Osteoblast (primary cell): ENCODE results near the gene WIPF1. TPM values are rescaled to one million over a fixed set of nuclear protein-coding genes. Genes with fewer than 3 reads are reported as not detected.

Experiments
- DNase-seq: peaks from one replicate; pipeline ENCODE4 v3.0.0; 2011; ENCODE audit warnings: low spot score, mixed read lengths; ENCODE audit not compliant: insufficient read length; ENCODE audit errors: missing footprints
- H2AFZ ChIP-seq: 2 replicates; pipeline ENCODE4 v1.6.0; 2011; ENCODE audit warnings: mild to moderate bottlenecking, low read length
- H3K27ac ChIP-seq: 2 replicates; pipeline ENCODE4 v1.5.1; 2011; ENCODE audit warnings: mild to moderate bottlenecking, low read depth, low read length, moderate library complexity
- H3K27me3 ChIP-seq: 2 replicates; pipeline ENCODE4 v1.6.0; 2012; ENCODE audit warnings: mild to moderate bottlenecking, control low read depth, inconsistent platforms, low read length, moderate library complexity; ENCODE audit not compliant: insufficient read depth
- H3K36me3 ChIP-seq: 2 replicates; pipeline ENCODE4 v1.5.1; 2011; ENCODE audit warnings: mild to moderate bottlenecking, low read length, control low read depth, moderate library complexity; ENCODE audit not compliant: insufficient read depth
- H3K4me1 ChIP-seq: 2 replicates; pipeline ENCODE4 v1.5.1; 2011; ENCODE audit warnings: mild to moderate bottlenecking, low read length, control low read depth, moderate library complexity; ENCODE audit not compliant: insufficient read depth
- H3K4me2 ChIP-seq: 2 replicates; pipeline ENCODE4 v1.6.0; 2011; ENCODE audit warnings: mild to moderate bottlenecking, low read length; ENCODE audit not compliant: insufficient read depth
- H3K4me3 ChIP-seq: fragments of 200-600 bp; sonication (generic); 3 replicates; pipeline ENCODE4 v1.5.1; 2012; ENCODE audit warnings: mild to moderate bottlenecking, low read length, inconsistent platforms; ENCODE audit not compliant: insufficient read depth
- H3K79me2 ChIP-seq: 2 replicates; pipeline ENCODE4 v1.6.0; 2012; ENCODE audit warnings: mild to moderate bottlenecking, low read length, control low read depth, inconsistent platforms; ENCODE audit not compliant: insufficient read depth
- H3K9me3 ChIP-seq: 2 replicates; pipeline ENCODE4 v1.5.1; 2011; ENCODE audit warnings: low read depth, low read length, control low read depth
- H4K20me1 ChIP-seq: 2 replicates; pipeline ENCODE4 v1.6.0; 2012; ENCODE audit warnings: mild to moderate bottlenecking, low read length, control low read depth; ENCODE audit not compliant: insufficient read depth
- total RNA-seq: library from RNA; depleted of rRNA; stranded (reverse); fragments of >200 nt; gene quantifications from 2 replicates; pipeline ENCODE4 v1.2.3, GENCODE V29; 2012
- TF ChIP-seq, protein P1 (sequence below): IDR thresholded peaks from 2 replicates; pipeline ENCODE4 v1.5.1; 2011; ENCODE audit warnings: mild to moderate bottlenecking, low read depth, low read length, moderate library complexity; ENCODE audit errors: extremely low read depth

Gene WIPF1
- total RNA-seq, 1 donor, result 17.7 TPM

DNA sequence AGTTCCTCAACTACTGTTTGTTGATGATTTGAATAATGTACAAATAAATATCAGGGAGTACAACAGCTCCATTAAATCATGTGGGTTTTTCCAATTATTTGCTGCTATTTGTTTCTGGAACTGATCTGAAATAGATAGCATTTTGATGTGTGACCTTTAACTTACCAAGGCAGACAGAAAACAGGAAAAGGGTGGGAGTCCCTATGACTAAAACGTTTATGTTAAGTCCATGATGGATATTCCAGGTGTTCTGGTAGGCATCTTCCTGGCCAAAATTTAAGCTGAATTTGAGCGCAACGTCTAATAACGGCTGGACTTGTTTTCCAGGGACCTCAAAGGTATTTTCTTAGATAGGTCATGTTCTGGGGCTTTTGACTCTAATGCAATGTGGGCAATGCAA is 41.6 kb downstream of the WIPF1 start:
- Histone ChIP-seq H3K4me1 (peaks cover under 1% of the 10 kb centered on the region), H4K20me1 (no peaks in the 10 kb centered on the region), H3K4me2 (no peak overlapping the region), H3K27ac (no peak overlapping the region), H3K27me3 (no peaks in the 10 kb centered on the region), H3K36me3 (no peaks in the 10 kb centered on the region), H3K4me3 (no peak overlapping the region), H3K9me3 (no peaks in the 10 kb centered on the region), H2AFZ (no peak overlapping the region), H3K79me2 (no peaks in the 10 kb centered on the region)
- TF ChIP-seq, protein P1, sequence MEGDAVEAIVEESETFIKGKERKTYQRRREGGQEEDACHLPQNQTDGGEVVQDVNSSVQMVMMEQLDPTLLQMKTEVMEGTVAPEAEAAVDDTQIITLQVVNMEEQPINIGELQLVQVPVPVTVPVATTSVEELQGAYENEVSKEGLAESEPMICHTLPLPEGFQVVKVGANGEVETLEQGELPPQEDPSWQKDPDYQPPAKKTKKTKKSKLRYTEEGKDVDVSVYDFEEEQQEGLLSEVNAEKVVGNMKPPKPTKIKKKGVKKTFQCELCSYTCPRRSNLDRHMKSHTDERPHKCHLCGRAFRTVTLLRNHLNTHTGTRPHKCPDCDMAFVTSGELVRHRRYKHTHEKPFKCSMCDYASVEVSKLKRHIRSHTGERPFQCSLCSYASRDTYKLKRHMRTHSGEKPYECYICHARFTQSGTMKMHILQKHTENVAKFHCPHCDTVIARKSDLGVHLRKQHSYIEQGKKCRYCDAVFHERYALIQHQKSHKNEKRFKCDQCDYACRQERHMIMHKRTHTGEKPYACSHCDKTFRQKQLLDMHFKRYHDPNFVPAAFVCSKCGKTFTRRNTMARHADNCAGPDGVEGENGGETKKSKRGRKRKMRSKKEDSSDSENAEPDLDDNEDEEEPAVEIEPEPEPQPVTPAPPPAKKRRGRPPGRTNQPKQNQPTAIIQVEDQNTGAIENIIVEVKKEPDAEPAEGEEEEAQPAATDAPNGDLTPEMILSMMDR, result no peak
- no peak for DNase-seq

DNA sequence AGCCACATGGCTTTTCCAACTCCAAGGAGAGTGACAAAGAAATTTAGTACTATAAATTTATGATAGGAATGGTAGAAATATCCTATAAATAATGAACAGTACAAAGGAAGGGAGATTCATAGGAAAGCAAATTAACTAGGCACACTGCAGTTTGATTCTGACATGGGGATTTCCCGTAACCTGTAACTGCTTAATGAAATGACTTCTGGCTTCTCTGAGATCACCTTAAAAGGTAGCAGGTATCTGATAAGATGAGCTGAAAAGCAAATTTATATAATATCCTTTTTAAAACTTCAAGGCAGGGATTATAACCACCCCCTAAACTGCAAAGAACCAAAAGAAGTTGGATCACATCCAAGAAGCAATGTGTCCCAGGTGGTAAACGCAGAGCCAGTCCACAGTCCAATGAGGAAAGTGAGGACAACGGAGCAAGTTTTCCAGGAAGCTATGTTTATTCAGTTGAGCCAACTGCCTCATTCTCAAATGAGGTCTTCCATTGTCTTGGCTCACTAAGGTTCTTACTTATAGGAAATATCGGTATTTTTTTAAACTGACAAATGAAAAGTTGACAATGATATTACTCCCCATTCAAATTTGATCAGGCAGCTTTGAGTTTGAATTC is 43.0 kb downstream of the WIPF1 start:
- Histone ChIP-seq H3K4me1 (no peaks in the 10 kb centered on the region), H3K9me3 (no peaks in the 10 kb centered on the region), H4K20me1 (no peaks in the 10 kb centered on the region), H3K4me3 (no peak overlapping the region), H3K4me2 (no peak overlapping the region), H3K36me3 (no peaks in the 10 kb centered on the region), H3K79me2 (no peaks in the 10 kb centered on the region), H3K27me3 (no peaks in the 10 kb centered on the region), H3K27ac (no peak overlapping the region), H2AFZ (no peak overlapping the region)
- DNase-seq, result no peak
- TF ChIP-seq, protein P1, result no peak

DNA sequence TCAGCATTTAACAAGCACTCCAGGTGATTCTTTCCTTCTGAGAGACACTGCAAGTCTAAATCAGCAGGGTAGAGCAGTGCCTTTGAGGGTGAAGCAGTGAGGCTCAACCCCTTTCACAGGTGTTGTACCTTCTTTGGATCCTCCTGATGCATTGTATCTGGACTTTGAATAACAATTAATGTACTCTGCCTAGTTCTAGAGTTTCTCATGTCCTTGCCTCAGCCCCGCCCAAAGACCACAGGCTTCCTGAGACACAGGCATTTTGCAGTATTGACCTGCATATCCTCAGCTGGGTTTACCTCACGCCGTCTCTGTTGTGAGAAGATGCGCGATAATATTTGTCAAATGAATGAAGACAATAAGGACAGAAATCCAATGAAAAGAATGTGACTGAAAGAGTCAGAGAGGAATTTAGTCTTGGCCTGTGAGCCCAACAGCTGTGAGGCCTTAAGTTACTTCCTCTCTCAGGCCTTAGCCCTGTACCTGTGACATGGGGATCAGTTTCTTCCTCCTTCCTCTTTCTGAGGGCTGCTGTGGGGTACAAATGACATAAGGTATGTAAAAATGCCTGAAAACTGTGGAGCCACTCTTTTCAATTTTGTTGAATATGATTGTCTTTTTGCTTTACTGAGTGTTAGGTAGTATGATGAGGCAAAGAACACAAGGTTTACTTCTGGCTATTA is 43.7 kb downstream of the WIPF1 start:
- Histone ChIP-seq H3K4me2 (no peak overlapping the region), H3K4me1 (no peaks in the 10 kb centered on the region), H3K27ac (no peak overlapping the region), H3K9me3 (no peaks in the 10 kb centered on the region), H2AFZ (no peak overlapping the region), H3K4me3 (no peak overlapping the region), H3K36me3 (no peaks in the 10 kb centered on the region), H4K20me1 (no peaks in the 10 kb centered on the region), H3K79me2 (no peaks in the 10 kb centered on the region), H3K27me3 (no peaks in the 10 kb centered on the region)
- DNase-seq, result no peak
- TF ChIP-seq, protein P1, result no peak

DNA sequence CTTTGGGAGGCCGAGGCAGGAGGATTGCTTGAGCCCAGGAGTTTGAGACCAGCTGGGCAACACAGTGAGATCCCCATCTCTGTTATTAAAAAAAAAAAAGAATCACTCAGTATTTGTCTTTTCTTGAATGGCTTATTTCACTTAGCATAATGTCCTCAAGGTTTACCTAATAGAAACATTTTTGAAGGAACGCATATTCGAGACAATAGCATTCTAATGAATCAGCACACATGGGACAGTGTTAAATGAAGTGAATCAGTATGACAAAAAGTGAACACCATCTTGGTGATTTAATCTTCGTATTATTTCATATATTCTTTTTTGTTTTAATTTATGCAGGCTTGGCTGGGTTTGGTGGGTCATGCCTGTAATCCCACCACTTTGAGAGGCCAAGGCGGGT is 44.7 kb downstream of the WIPF1 start:
- no peaks in the 10 kb centered on the region for H3K79me2 ChIP-seq
- TF ChIP-seq, protein P1, result no peak

More for the DNA sequence above, 44.7 kb downstream of the WIPF1 start:
- Histone ChIP-seq H3K4me1 (no peaks in the 10 kb centered on the region), H3K27me3 (no peaks in the 10 kb centered on the region), H3K27ac (no peak overlapping the region), H3K9me3 (no peaks in the 10 kb centered on the region), H3K36me3 (no peaks in the 10 kb centered on the region), H2AFZ (no peak overlapping the region), H4K20me1 (no peaks in the 10 kb centered on the region), H3K4me2 (no peak overlapping the region), H3K4me3 (no peak overlapping the region)
- DNase-seq, result no peak
